Stimulated activated CD8-positive, alpha-beta memory T cell treated with anti-CD3 and anti-CD28 coated beads, Interleukin-12 subunit alpha, Interleukin-12 subunit beta, amount 100 ng/mL, for 24 hours (primary cell): ENCODE measurements around the gene TEX53.

Experiments
- DNase-seq: peaks from one replicate; pipeline ENCODE4 v3.0.0-alpha.2; 2020; ENCODE audit errors: extremely low read depth

TEX53 gene

DNA sequence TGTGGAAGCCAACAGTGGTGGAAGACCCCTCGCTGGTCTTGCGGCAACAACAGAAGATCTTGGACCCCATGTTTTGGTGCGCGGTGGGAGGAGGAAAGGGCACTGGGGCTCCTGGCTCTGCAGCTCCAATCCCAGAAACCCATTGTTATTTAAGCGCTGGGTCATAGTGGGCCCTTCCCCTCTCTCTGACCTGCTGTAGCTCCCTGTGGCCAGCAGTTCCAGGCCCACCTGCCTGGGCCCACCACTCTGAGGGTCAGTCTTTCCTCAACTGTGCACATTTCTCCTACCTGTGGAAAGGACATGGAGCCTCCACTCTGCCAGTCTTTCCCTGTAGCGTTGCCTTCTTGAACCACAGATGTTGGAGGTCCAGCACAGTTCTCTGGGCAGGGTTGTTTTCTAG, at the start of gene TEX53:
TEX53 (minus strand) TSS at position 101 of the 400 bp plus-strand sequence; CDS start at position 70, 31 bp downstream.
- DNase-seq, result no peak

DNA sequence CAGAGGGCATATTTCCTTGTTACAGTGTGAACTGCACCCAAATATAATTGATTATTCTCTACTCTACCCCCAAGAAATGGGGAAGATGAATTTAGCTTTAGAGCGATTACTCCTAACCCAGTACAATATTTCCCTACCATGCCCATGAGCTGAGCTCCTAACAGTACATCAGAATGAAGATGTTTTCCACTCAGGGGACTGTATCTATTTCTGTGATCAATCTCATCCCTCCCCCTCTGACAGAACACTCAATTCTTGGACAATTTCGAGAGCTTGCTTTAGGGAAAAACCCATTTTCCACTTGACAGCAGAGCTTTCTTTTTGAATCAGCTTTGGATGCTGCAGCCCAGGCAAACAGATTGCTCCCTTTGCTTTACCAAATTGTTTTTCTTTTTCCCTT, 49.1 kb upstream of the TEX53 start:
- DNase-seq, result no peak

DNA sequence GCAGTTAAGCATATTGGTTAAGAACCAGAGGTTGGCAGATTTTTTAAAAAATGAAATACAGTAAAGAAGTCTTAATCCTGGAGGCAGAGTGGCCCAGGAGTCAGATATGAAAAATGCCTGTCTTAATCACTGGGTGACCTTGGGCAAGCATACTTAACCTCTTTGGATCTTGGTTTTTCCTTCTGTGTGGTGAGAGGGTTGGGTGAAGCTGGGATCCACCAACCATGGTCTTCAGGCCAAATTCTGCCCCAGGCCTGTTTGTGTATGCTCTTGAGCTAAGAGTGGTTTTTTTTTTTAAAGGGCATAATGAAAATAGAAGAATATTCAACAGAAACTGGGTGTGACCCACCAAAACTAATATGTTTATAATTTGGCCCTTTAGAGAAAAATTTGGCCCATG, 44.4 kb upstream of the TEX53 start:
- DNase-seq, result no peak

GRCh38 chr9:114697951-114698351, 40.3 kb upstream of the TEX53 start:
- DNase-seq, result no peak

GRCh38 chr9:114696814-114697544, 39.4 kb upstream of the TEX53 start:
- DNase-seq, result no peak

- no peak for DNase-seq
These were observed 38.3 kb upstream of the TEX53 start for GRCh38 chr9:114695948-114696347.

- no peak for DNase-seq
These were observed 37.2 kb upstream of the TEX53 start for GRCh38 chr9:114694719-114695269.

- DNase-seq, result no peak
These were observed 36.5 kb upstream of the TEX53 start for GRCh38 chr9:114694146-114694545.

GRCh38 chr9:114693248-114693855, 35.7 kb upstream of the TEX53 start:
- no peak for DNase-seq

GRCh38 chr9:114691956-114692295, 34.3 kb upstream of the TEX53 start:
- no peak for DNase-seq

- DNase-seq, result no peak
These were observed 33.7 kb upstream of the TEX53 start for GRCh38 chr9:114691046-114691955.

DNA sequence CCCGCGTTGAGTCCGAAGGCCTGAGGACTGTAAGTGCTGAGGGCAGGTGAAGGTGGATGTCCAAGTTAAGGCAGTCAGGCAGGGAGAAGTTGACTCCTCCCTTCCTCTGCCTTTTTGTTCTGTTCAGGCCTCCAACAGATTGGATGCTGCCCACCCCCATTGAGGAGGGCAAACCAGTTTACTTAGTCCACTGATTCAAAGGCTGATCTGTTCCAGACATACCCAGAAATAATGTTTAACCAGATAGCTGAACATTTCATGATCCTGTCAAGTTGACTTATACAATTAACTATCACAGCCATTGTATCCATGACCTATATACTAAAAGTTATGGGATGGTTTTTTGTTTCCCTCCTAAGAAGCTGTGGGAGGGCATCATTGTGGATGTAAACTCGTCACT, 32.7 kb upstream of the TEX53 start:
- no peak for DNase-seq

DNA sequence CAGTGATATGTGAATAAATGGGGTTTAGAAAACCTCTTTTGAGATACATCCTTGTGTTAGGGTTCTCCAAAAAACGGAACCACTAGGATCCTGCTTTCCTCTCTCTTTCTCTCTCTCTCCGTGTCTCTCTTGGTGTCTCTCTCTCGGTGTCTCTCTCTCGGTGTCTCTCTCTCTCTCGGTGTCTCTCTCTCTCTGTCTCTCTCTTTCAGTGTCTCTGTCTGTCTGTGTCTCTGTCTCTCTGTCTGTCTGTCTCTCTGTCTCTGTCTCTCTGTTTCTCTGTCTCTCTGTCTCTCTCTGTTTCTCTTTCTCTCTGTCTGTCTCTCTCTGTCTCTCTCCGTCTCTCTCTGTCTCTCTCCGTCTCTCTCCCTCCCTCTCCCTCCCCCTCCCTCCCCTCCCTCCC, 32.2 kb upstream of the TEX53 start:
- DNase-seq, result no peak

- no peak for DNase-seq
These were observed 31.5 kb upstream of the TEX53 start for GRCh38 chr9:114688909-114689610.

GRCh38 chr9:114688379-114688778, 30.8 kb upstream of the TEX53 start:
- DNase-seq, result no peak

GRCh38 chr9:114687034-114687433, 29.4 kb upstream of the TEX53 start:
- no peak for DNase-seq

DNA sequence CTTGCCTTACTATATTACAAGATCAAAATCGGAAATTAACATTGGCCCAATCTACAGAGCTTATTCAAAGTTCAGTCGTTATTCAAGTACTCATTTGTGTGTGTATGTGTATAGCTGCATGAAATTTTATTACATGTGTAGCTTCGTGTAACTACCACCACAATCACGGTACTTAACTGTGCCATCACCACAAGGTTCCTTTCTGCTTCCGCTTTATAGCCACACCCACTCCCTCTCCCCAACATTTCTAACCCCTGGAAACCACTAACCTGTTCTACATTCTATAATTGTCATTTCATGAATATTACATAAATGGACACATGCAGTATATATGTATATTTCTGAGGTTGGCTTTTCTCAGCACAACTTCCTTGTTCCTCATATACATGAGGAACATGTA, 28.3 kb upstream of the TEX53 start:
- DNase-seq, result no peak

DNA sequence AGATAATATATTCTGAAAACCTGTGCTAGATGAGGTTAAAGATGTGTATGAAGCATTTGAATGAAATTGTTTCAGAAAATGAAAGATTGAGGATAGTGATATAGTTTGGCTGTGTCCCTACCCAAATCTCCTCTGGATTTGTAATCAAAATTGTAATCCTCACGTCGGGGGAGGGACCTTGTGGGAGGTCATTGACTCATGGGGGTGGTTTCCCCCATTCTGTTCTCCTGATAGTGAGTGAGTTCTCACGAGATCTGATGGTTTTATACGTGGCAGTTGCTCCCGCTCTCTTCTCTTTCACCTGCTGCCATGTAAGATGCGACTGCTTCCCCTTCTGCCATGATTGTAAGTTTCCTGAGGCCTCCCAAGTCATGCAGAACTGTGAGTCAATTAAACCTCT, 26.4 kb upstream of the TEX53 start:
- no peak for DNase-seq

GRCh38 chr9:114682846-114683245, 25.2 kb upstream of the TEX53 start:
- DNase-seq, result no peak

DNA sequence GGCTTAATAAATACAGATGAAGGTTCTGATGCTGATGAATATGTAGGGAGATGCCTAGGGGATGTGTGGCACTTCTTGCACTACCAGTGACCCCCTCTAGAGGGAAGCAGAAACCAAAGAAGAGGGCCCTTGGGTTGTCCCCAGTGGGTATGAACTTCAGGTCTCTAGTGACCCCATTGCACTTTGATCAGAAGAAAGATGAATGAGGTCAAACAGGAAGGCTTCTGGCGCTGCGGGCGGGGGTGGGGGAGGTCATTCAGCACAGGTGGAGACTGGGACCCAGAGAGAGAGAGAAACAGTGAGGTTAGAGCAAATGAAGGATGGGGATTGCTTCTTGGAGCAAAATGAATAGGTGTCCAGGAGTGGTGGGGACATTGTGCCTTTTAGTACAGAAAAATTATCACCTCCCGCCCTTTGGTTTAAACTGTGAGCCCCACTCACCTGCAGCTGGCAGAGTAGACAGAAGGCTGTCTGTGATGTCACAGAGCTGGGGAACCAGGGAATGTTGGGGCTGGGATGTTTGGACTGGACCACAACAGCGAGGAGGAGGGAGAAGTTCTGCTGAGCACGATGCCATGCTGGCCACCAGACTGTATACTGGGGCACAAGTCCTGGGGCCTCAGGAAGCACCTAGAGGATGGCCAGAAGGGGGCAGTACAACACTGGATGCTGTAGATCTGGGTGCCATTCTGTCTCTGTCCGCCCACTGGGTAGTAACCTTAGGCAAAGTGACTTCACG, 24.2 kb upstream of the TEX53 start, which contains the start of gene TEX48:
TEX48 (minus strand) TSS at position 599 of the 739 bp plus-strand sequence. CDS start 10,469 bp downstream, outside the sequence.
- DNase-seq, result no peak
